A549 (cell line): Measurements from ENCODE around the gene RNF217. TPM values are rescaled to one million over a fixed set of nuclear protein-coding genes. Genes with fewer than 3 reads are reported as not detected.

ENCODE experiments used
- ATAC-seq, 2 experiments: fragments of 200-7000 bp in 1 of 2; fragments of >200 bp in 1 of 2; cut with Nextera tagmentation in 1 of 2; cut with Tn5 transposase in 1 of 2; 3 replicates each; pipeline versions ENCODE4 v1.8.0 to v1.9.1; 2018 to 2020; ENCODE audit warnings: mild to moderate bottlenecking in 1 of 2, moderate library complexity in 1 of 2
- CTCF ChIA-PET: fragments of 300-600 bp; sonication (Branson Sonifier 250); formaldehyde crosslinking; extraction: SDS; loops from one replicate; lab custom pipeline; 2021; ENCODE audit warnings: antibody characterized with exemption, inconsistent platforms; lab: Yijun Ruan, JAX
- POLR2A ChIA-PET: fragments of 350-600 bp; formaldehyde crosslinking; extraction: SDS; loops from one replicate; lab custom pipeline; 2021; ENCODE audit warnings: antibody characterized with exemption, inconsistent platforms; lab: Yijun Ruan, JAX
- DNase-seq, 2 experiments: peaks; one replicate each; pipeline versions ENCODE4 v3.0.0 to v3.0.0-alpha.2; 2011 to 2016; ENCODE audit warnings: low read depth in 1 of 2, low spot score in 1 of 2
- FAIRE-seq: peaks from 2 replicates; lab custom pipeline; 2011; peaks lifted over from hg19 to GRCh38; lab: Jason Lieb, UNC
- H3K27ac ChIP-seq, 2 experiments: fragments of >200 bp; sonication (Bioruptor Twin); formaldehyde crosslinking; 3 replicates each; pipeline ENCODE4 v1.5.1; 2016 to 2017
- H3K4me1 ChIP-seq: fragments of >200 bp; sonication (Bioruptor Twin); formaldehyde crosslinking; 3 replicates; pipeline ENCODE4 v1.6.1; 2016
- H3K4me2 ChIP-seq: fragments of >200 bp; sonication (Bioruptor Twin); formaldehyde crosslinking; 3 replicates; pipeline ENCODE4 v1.6.1; 2016
- H3K4me3 ChIP-seq: fragments of >200 bp; sonication (Bioruptor Twin); formaldehyde crosslinking; 3 replicates; pipeline ENCODE4 v1.5.1; 2016
- H3K9me3 ChIP-seq: fragments of >200 bp; sonication (Bioruptor Twin); formaldehyde crosslinking; 3 replicates; pipeline ENCODE4 v1.6.1; 2016
- ATOH8 ChIP-seq: fragments of 250-450 bp; sonication (Bioruptor Pico); IDR thresholded peaks from 2 replicates; pipeline ENCODE4 v1.5.0; 2020; ENCODE audit warnings: low read depth, mild to moderate bottlenecking, moderate library complexity
- BCL3 ChIP-seq: fragments of >200 bp; sonication (Bioruptor Twin); formaldehyde crosslinking; IDR thresholded peaks from 3 replicates; pipeline ENCODE4 v1.6.1; 2016
- BHLHE40 ChIP-seq: IDR thresholded peaks from 2 replicates; pipeline ENCODE4 v1.6.1; 2012; ENCODE audit warnings: low read depth, low read length, inconsistent platforms
- CEBPB ChIP-seq, 2 experiments: fragments of >200 bp in 1 of 2; sonication (Bioruptor Twin) in 1 of 2; formaldehyde crosslinking in 1 of 2; IDR thresholded peaks; 2 replicates each; pipeline ENCODE4 v1.6.1; 2012 to 2016
- CHD2 ChIP-seq: fragments of 150-350 bp; IDR thresholded peaks from 2 replicates; pipeline ENCODE4 v1.6.1; 2014; ENCODE audit warnings: low read length; ENCODE audit not compliant: partially characterized antibody
- CTCF ChIP-seq: fragments of >200 bp; sonication (Bioruptor Twin); formaldehyde crosslinking; IDR thresholded peaks from 3 replicates; pipeline ENCODE4 v1.5.1; 2016
- E2F6 ChIP-seq: IDR thresholded peaks from 2 replicates; pipeline ENCODE4 v1.6.1; 2012; ENCODE audit warnings: low read depth, borderline replicate concordance
- EHF ChIP-seq: fragments of 250-450 bp; sonication (Bioruptor Pico); IDR thresholded peaks from 2 replicates; pipeline ENCODE4 v1.5.0; 2020; ENCODE audit warnings: mild to moderate bottlenecking
- EP300 ChIP-seq, 2 experiments: fragments of >200 bp; sonication (Bioruptor Twin); formaldehyde crosslinking; IDR thresholded peaks; 2 replicates in 1 of 2; 3 replicates in 1 of 2; pipeline ENCODE4 v1.6.1; 2016 to 2017
- GATA3 ChIP-seq: IDR thresholded peaks from 2 replicates; pipeline ENCODE4 v1.6.1; 2012; ENCODE audit warnings: borderline replicate concordance
- HEYL ChIP-seq: fragments of 250-450 bp; sonication (Bioruptor Pico); IDR thresholded peaks from 2 replicates; pipeline ENCODE4 v1.8.0; 2021; ENCODE audit warnings: mild to moderate bottlenecking, moderate library complexity
- HMGXB4 ChIP-seq: fragments of 250-450 bp; sonication (Bioruptor Pico); IDR thresholded peaks from 2 replicates; pipeline ENCODE4 v1.5.0; 2021; ENCODE audit warnings: mild to moderate bottlenecking, moderate library complexity, borderline replicate concordance
- HOXB13 ChIP-seq: fragments of 250-450 bp; sonication (Bioruptor Pico); IDR thresholded peaks from 2 replicates; pipeline ENCODE4 v1.5.0; 2020; ENCODE audit warnings: low read depth, mild to moderate bottlenecking, moderate library complexity
- KDM5A ChIP-seq: fragments of 200-600 bp; sonication (generic); IDR thresholded peaks from 2 replicates; pipeline ENCODE4 v1.6.1; 2016; ENCODE audit warnings: antibody characterized with exemption, mild to moderate bottlenecking
- MAX ChIP-seq: IDR thresholded peaks from 2 replicates; pipeline ENCODE4 v1.6.1; 2012
- MAZ ChIP-seq: fragments of 150-350 bp; IDR thresholded peaks from 2 replicates; pipeline ENCODE4 v1.6.1; 2014; ENCODE audit warnings: antibody characterized with exemption, low read depth, low read length, borderline replicate concordance
- NFE2L2 ChIP-seq: fragments of 150-350 bp; conservative IDR thresholded peaks from 2 replicates; pipeline ENCODE4 v1.6.1; 2014; ENCODE audit warnings: low read length
- NR3C1 ChIP-seq: fragments of >200 bp; sonication (Bioruptor Twin); formaldehyde crosslinking; IDR thresholded peaks from 3 replicates; pipeline ENCODE4 v1.6.1; 2017
- PHF8 ChIP-seq: fragments of 200-600 bp; sonication (generic); IDR thresholded peaks from 2 replicates; pipeline ENCODE4 v1.6.1; 2016; ENCODE audit warnings: low read depth, mild to moderate bottlenecking, antibody characterized with exemption, moderate library complexity, borderline replicate concordance
- POLR2A ChIP-seq: IDR thresholded peaks from 2 replicates; pipeline ENCODE4 v1.6.1; 2012; ENCODE audit warnings: mild to moderate bottlenecking, low read length
- POLR2AphosphoS2 ChIP-seq: conservative IDR thresholded peaks from 2 replicates; pipeline ENCODE4 v1.6.1; 2012; ENCODE audit warnings: low read length, improper control_type of control experiment, inconsistent platforms
- RCOR1 ChIP-seq: fragments of 150-350 bp; IDR thresholded peaks from 2 replicates; pipeline ENCODE4 v1.6.1; 2014; ENCODE audit warnings: antibody characterized with exemption, low read length, low read depth
- RNF2 ChIP-seq: fragments of 200-600 bp; sonication (generic); IDR thresholded peaks from 2 replicates; pipeline ENCODE4 v1.6.1; 2016; ENCODE audit warnings: low read depth, mild to moderate bottlenecking, antibody characterized with exemption, moderate library complexity, borderline replicate concordance
- USF2 ChIP-seq: fragments of 450-650 bp; IDR thresholded peaks from 2 replicates; pipeline ENCODE4 v1.6.1; 2014; ENCODE audit warnings: antibody characterized with exemption
- WGBS: methylation state at CpG from one replicate; pipeline ENCODE4 v1.1.6; 2017; ENCODE audit errors: missing lambda C conversion rate; 5-methylcytosine and 5-hydroxymethylcytosine counted together
- polyA plus RNA-seq, 4 experiments: library from polyadenylated mRNA; depleted of rRNA in 3 of 4; stranded (reverse); fragments of >200 nt; fragmentation: RNase III in 1 of 4; extraction: RNeasy Plus Mini Kit Qiagen cat#74134 plus additional on column Dnase treatment in 1 of 4; gene quantifications; 2 replicates in 3 of 4; 3 replicates in 1 of 4; pipeline ENCODE4 v1.2.3, GENCODE V29; 2011 to 2017

RNF217 gene
- polyA plus RNA-seq, 2 of the 4 experiments (the other 2 are of a cell fraction), result 5.7 to 20.0 TPM

- Histone ChIP-seq H3K4me1 (peaks cover 57% of the 10 kb centered on the region), H3K4me2 (no peak overlapping the region), H3K4me3 (no peak overlapping the region), H3K9me3 (no peaks in the 10 kb centered on the region), H3K27ac (no peak overlapping the region)
- TF ChIP-seq RNF2, result no peak
- TF ChIP-seq BCL3, result no peak
- no peak for TF ChIP-seq MAX
- FAIRE-seq (no peak), DNase-seq (no peak), ATAC-seq (no peak)
- ChIA-PET CTCF (interaction anchor here (0.7 to 2.1 kb wide), 2 partner anchors 11 to 15 kb away, joined by 3 to 7 read pairs; no protein-coding TSS in a partner anchor), POLR2A (no interaction called here)
- 93% methylated on average over 10 of the region's 10 CpGs for WGBS
These were observed 16.4 kb downstream of the RNF217 start for GRCh38 chr6:124978451-124979293.

GRCh38 chr6:124979294-124979678 lies 17.0 kb downstream of the RNF217 start:
- FAIRE-seq (no peak), DNase-seq (no peak), ATAC-seq (no peak)
- Histone ChIP-seq H3K4me2 (no peak overlapping the region), H3K9me3 (no peaks in the 10 kb centered on the region), H3K4me1 (peaks cover 64% of the 10 kb centered on the region), H3K4me3 (no peak overlapping the region), H3K27ac (no peak overlapping the region)
- TF ChIP-seq MAZ (no peak), CTCF (no peak), USF2 (no peak), HMGXB4 (no peak), POLR2A (no peak), RCOR1 (no peak), PHF8 (no peak), NFE2L2 (no peak), EP300 (IDR thresholded peaks at IDR 0.05) (no peak), KDM5A (no peak), E2F6 (no peak), POLR2AphosphoS2 (no peak)
- POLR2A ChIA-PET, result no interaction called here
- CTCF ChIA-PET, result no interaction called here
- WGBS, result 95% methylated on average over 4 of the region's 4 CpGs

GRCh38 chr6:124982669-124983068 lies 20.4 kb downstream of the RNF217 start:
- Histone ChIP-seq H3K4me1 (peaks cover 71% of the 10 kb centered on the region), H3K27ac (no peak overlapping the region), H3K4me3 (no peak overlapping the region), H3K9me3 (no peaks in the 10 kb centered on the region), H3K4me2 (0 out of 3 replicates have a peak overlapping the region, but pooled peaks have one; percentile 12)
- ChIA-PET CTCF (no interaction called here), POLR2A (no interaction called here)
- DNase-seq, result no peak
- ATAC-seq, result no peak
- FAIRE-seq, result no peak
- TF ChIP-seq CEBPB (IDR thresholded peaks at IDR 0.05), result no peak
- no peak for TF ChIP-seq CHD2
- TF ChIP-seq GATA3, result no peak
- TF ChIP-seq ATOH8 (CRISPR knock-in tag), result no peak
- no peak for TF ChIP-seq HEYL (CRISPR knock-in tag)
- no peak for TF ChIP-seq NR3C1
- no peak for TF ChIP-seq BHLHE40
- no peak for TF ChIP-seq HOXB13 (CRISPR knock-in tag)
- no peak for TF ChIP-seq CTCF
- no peak for TF ChIP-seq EHF (CRISPR knock-in tag)
